NCI-H1694 treated with DMSO at 0.1 percent for 48 hours (cell line): ENCODE measurements around the gene POLR3A.

Experiments used
- DNase-seq: peaks from one replicate; lab custom pipeline; 2025; lab: John Stamatoyannopoulos, UW

POLR3A gene

GRCh38 chr10:77943121-77943901 is 86.0 kb downstream of the POLR3A start:
- peak; percentile 28 for DNase-seq

GRCh38 chr10:77941790-77942189 is 87.5 kb downstream of the POLR3A start:
- DNase-seq: no peak

- DNase-seq: no peak
Measured at GRCh38 chr10:77940627-77941026, 88.7 kb downstream of the POLR3A start.

- no peak for DNase-seq
Measured at GRCh38 chr10:77940225-77940624, 89.1 kb downstream of the POLR3A start.

GRCh38 chr10:77939561-77940001 is 89.7 kb downstream of the POLR3A start:
- no peak for DNase-seq

GRCh38 chr10:77936697-77937567 is 92.4 kb downstream of the POLR3A start:
- DNase-seq: no peak

- DNase-seq: peak; percentile 57
Measured at GRCh38 chr10:77932016-77932715, 97.1 kb downstream of the POLR3A start.

- no peak for DNase-seq
Measured at GRCh38 chr10:77927402-77928246, 101.7 kb downstream of the POLR3A start.

- no peak for DNase-seq
Measured at GRCh38 chr10:77926566-77927401, 102.5 kb downstream of the POLR3A start, which contains the start of gene DLG5. Gene DLG5 (minus strand): TSS chr10:77926755. CDS start chr10:77926520, 235 bp downstream.

GRCh38 chr10:77925795-77926565 is 103.3 kb downstream of the POLR3A start:
- no peak for DNase-seq

- peak; percentile 6 for DNase-seq
Measured at GRCh38 chr10:77925410-77925794, 103.9 kb downstream of the POLR3A start.

GRCh38 chr10:77922566-77923179 is 106.6 kb downstream of the POLR3A start:
- DNase-seq: no peak

- DNase-seq: no peak
Measured at GRCh38 chr10:77922055-77922454, 107.3 kb downstream of the POLR3A start.

GRCh38 chr10:77921395-77921794 is 107.9 kb downstream of the POLR3A start:
- no peak for DNase-seq

GRCh38 chr10:77920495-77920894 is 108.8 kb downstream of the POLR3A start:
- no peak for DNase-seq

- no peak for DNase-seq
Measured at GRCh38 chr10:77919713-77920108, 109.6 kb downstream of the POLR3A start.
